GM23338 (cell line): ENCODE data around the gene ITPR2. TPM values are rescaled to one million over a fixed set of nuclear protein-coding genes. Genes with fewer than 3 reads are reported as not detected.

ENCODE experiments used
- ATAC-seq: fragments of 200-7000 bp; cut with Tn5 transposase; 3 replicates; pipeline ENCODE4 v1.9.1; 2020
- DNase-seq: peaks from one replicate; pipeline ENCODE4 v3.0.0-alpha.2; 2015; ENCODE audit warnings: low spot score
- H2AFZ ChIP-seq: fragments of 200-600 bp; sonication (generic); 2 replicates; pipeline ENCODE4 v1.8.0; 2016; ENCODE audit warnings: antibody characterized with exemption, mild to moderate bottlenecking, moderate library complexity
- H3F3A ChIP-seq: fragments of 200-600 bp; sonication (generic); replicated peaks from 2 replicates; pipeline ENCODE4 v1.8.0; 2017; ENCODE audit warnings: antibody characterized with exemption, mixed run types, low read depth
- H3K27ac ChIP-seq: fragments of 200-600 bp; sonication (generic); 2 replicates; pipeline ENCODE4 v1.6.1; 2016; ENCODE audit warnings: low read depth
- H3K27me3 ChIP-seq: fragments of 200-600 bp; sonication (generic); 2 replicates; pipeline ENCODE4 v1.8.0; 2016; ENCODE audit warnings: mild to moderate bottlenecking, mixed run types, moderate library complexity; ENCODE audit not compliant: insufficient read depth
- H3K36me3 ChIP-seq: fragments of 200-600 bp; sonication (generic); 2 replicates; pipeline ENCODE4 v1.8.0; 2016; ENCODE audit warnings: mild to moderate bottlenecking; ENCODE audit not compliant: insufficient read depth
- H3K4me1 ChIP-seq: fragments of 200-600 bp; sonication (generic); 2 replicates; pipeline ENCODE4 v1.8.0; 2016; ENCODE audit warnings: mild to moderate bottlenecking, moderate library complexity; ENCODE audit not compliant: insufficient read depth
- H3K4me2 ChIP-seq: fragments of 200-600 bp; sonication (generic); 2 replicates; pipeline ENCODE4 v1.7.1; 2017; ENCODE audit warnings: mixed run types
- H3K4me3 ChIP-seq: fragments of 200-600 bp; sonication (generic); 2 replicates; pipeline ENCODE4 v1.6.1; 2016; ENCODE audit warnings: mixed run types
- H3K79me2 ChIP-seq: fragments of 200-600 bp; sonication (generic); replicated peaks from 2 replicates; pipeline ENCODE4 v1.8.0; 2017; ENCODE audit warnings: mild to moderate bottlenecking; ENCODE audit not compliant: insufficient read depth
- H3K9me2 ChIP-seq: fragments of 200-600 bp; sonication (generic); 2 replicates; pipeline ENCODE4 v1.8.0; 2017; ENCODE audit not compliant: insufficient read depth
- H4K20me1 ChIP-seq: fragments of 200-600 bp; sonication (generic); replicated peaks from 2 replicates; pipeline ENCODE4 v1.8.0; 2017; ENCODE audit warnings: mild to moderate bottlenecking; ENCODE audit not compliant: insufficient read depth
- H3K27ac Mint-ChIP-seq: 2 replicates; pipeline ENCODE4 v1.8.0; 2020; ENCODE audit warnings: inconsistent platforms, mild to moderate bottlenecking, moderate library complexity, mixed read lengths
- H3K27me3 Mint-ChIP-seq: 3 replicates; pipeline ENCODE4 v1.8.0; 2022; ENCODE audit warnings: low read depth, mild to moderate bottlenecking, moderate library complexity, mixed read lengths, inconsistent platforms; ENCODE audit not compliant: insufficient read depth, poor library complexity
- H3K36me3 Mint-ChIP-seq: 3 replicates; pipeline ENCODE4 v1.8.0; 2021; ENCODE audit warnings: low read depth, mild to moderate bottlenecking, inconsistent platforms, moderate library complexity, mixed read lengths
- H3K4me1 Mint-ChIP-seq: 3 replicates; pipeline ENCODE4 v1.8.0; 2020; ENCODE audit warnings: mild to moderate bottlenecking, inconsistent platforms, mixed read lengths
- H3K4me3 Mint-ChIP-seq: 3 replicates; pipeline ENCODE4 v1.8.0; 2021; ENCODE audit warnings: moderate library complexity, mild to moderate bottlenecking, inconsistent platforms, mixed read lengths
- H3K9me3 Mint-ChIP-seq: 3 replicates; pipeline ENCODE4 v1.8.0; 2020; ENCODE audit warnings: moderate library complexity, mild to moderate bottlenecking, inconsistent platforms, mixed read lengths
- CREB1 ChIP-seq: fragments of 250-450 bp; sonication (Bioruptor Pico); IDR thresholded peaks from 2 replicates; pipeline ENCODE4 v1.5.0; 2020; ENCODE audit warnings: low read depth, mild to moderate bottlenecking, moderate library complexity
- EZH2 ChIP-seq: fragments of 200-600 bp; sonication (generic); IDR thresholded peaks from one replicate; pipeline ENCODE4 v1.8.0; 2017; ENCODE audit warnings: antibody characterized with exemption, mild to moderate bottlenecking, low read depth; ENCODE audit not compliant: unreplicated experiment
- EZH2phosphoT487 ChIP-seq: fragments of 200-600 bp; sonication (generic); IDR thresholded peaks from one replicate; pipeline ENCODE4 v1.8.1; 2018; ENCODE audit warnings: antibody characterized with exemption; ENCODE audit not compliant: unreplicated experiment
- JUNB ChIP-seq: IDR thresholded peaks from one replicate; pipeline ENCODE4 v1.6.1; 2016; ENCODE audit warnings: antibody characterized with exemption; ENCODE audit not compliant: unreplicated experiment
- NANOG ChIP-seq: IDR thresholded peaks from 2 replicates; pipeline ENCODE4 v1.6.1; 2016; ENCODE audit warnings: antibody characterized with exemption, borderline replicate concordance
- POLR2AphosphoS5 ChIP-seq: IDR thresholded peaks from 2 replicates; pipeline ENCODE4 v1.6.1; 2016; ENCODE audit warnings: antibody characterized with exemption, low read depth
- REST ChIP-seq: IDR thresholded peaks from one replicate; pipeline ENCODE4 v1.6.1; 2018; ENCODE audit warnings: antibody characterized with exemption; ENCODE audit not compliant: unreplicated experiment
- STAT1 ChIP-seq: IDR thresholded peaks from one replicate; pipeline ENCODE4 v1.6.1; 2016; ENCODE audit warnings: antibody characterized with exemption; ENCODE audit not compliant: unreplicated experiment
- ZNF114 ChIP-seq: fragments of 250-450 bp; sonication (Bioruptor Pico); IDR thresholded peaks from 2 replicates; pipeline ENCODE4 v1.5.0; 2020; ENCODE audit warnings: mild to moderate bottlenecking, moderate library complexity
- ZNF331 ChIP-seq: fragments of 250-450 bp; sonication (Bioruptor Pico); IDR thresholded peaks from 2 replicates; pipeline ENCODE4 v1.5.0; 2020; ENCODE audit warnings: low read depth, mild to moderate bottlenecking, moderate library complexity
- ZNF462 ChIP-seq: fragments of 250-450 bp; sonication (Bioruptor Pico); IDR thresholded peaks from 2 replicates; pipeline ENCODE4 v1.5.0; 2020; ENCODE audit warnings: mild to moderate bottlenecking, moderate library complexity
- polyA plus RNA-seq: library from polyadenylated mRNA; unstranded; fragments of >200 nt; fragmentation: Nextera tagmentation; extraction: Ambion mirVana; gene quantifications from 2 replicates; pipeline ENCODE4 v1.2.1, GENCODE V29; 2016
- total RNA-seq: library from RNA; depleted of rRNA; stranded (reverse); fragments of >200 nt; shearing (Covaris generic); gene quantifications from 2 replicates; pipeline ENCODE4 v1.2.3, GENCODE V29; 2014
- TF ChIP-seq, protein P1 (sequence below), 2 experiments: fragments of 200-600 bp in 1 of 2; sonication (generic) in 1 of 2; conservative IDR thresholded peaks; 2 replicates each; pipeline versions ENCODE4 v1.5.1 to v1.6.1; 2016 to 2017; ENCODE audit warnings: antibody characterized with exemption in 2 of 2, low read depth in 2 of 2, mild to moderate bottlenecking in 2 of 2, moderate library complexity in 1 of 2
- TF ChIP-seq, protein P2 (sequence below): IDR thresholded peaks from 2 replicates; pipeline ENCODE4 v1.6.1; 2016; ENCODE audit warnings: antibody characterized with exemption

The ITPR2 gene
- total and polyA plus RNA-seq, 2 experiments from 2014 or later: 44.5 to 65.2 TPM

GRCh38 chr12:26659930-26660329, 173.1 kb downstream of the ITPR2 start:
- H3K27ac ChIP-seq: no peak overlapping the region
- ATAC-seq: no peak
- Mint-ChIP-seq H3K27ac (no peak overlapping the region), H3K36me3 (peaks cover 58% of the 10 kb centered on the region), H3K27me3 (peaks cover 4% of the 10 kb centered on the region), H3K9me3 (no peaks in the 10 kb centered on the region), H3K4me1 (peaks cover 4% of the 10 kb centered on the region), H3K4me3 (no peak overlapping the region)
- H3K27me3 ChIP-seq: no peaks in the 10 kb centered on the region
- no peaks in the 10 kb centered on the region for H3F3A ChIP-seq
- H4K20me1 ChIP-seq: no peaks in the 10 kb centered on the region
- peaks cover 3% of the 10 kb centered on the region; the same call in 1 of the 2 replicates for H3K9me2 ChIP-seq
- TF ChIP-seq ZNF114 (CRISPR knock-in tag) (no peak), REST (no peak), EZH2phosphoT487 (no peak), CREB1 (CRISPR knock-in tag) (no peak), STAT1 (no peak), ZNF462 (CRISPR knock-in tag) (no peak), ZNF331 (CRISPR knock-in tag) (no peak), POLR2AphosphoS5 (no peak), EZH2 (no peak), NANOG (no peak), JUNB (no peak)
- TF ChIP-seq, protein P1, sequence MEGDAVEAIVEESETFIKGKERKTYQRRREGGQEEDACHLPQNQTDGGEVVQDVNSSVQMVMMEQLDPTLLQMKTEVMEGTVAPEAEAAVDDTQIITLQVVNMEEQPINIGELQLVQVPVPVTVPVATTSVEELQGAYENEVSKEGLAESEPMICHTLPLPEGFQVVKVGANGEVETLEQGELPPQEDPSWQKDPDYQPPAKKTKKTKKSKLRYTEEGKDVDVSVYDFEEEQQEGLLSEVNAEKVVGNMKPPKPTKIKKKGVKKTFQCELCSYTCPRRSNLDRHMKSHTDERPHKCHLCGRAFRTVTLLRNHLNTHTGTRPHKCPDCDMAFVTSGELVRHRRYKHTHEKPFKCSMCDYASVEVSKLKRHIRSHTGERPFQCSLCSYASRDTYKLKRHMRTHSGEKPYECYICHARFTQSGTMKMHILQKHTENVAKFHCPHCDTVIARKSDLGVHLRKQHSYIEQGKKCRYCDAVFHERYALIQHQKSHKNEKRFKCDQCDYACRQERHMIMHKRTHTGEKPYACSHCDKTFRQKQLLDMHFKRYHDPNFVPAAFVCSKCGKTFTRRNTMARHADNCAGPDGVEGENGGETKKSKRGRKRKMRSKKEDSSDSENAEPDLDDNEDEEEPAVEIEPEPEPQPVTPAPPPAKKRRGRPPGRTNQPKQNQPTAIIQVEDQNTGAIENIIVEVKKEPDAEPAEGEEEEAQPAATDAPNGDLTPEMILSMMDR (conservative IDR thresholded peaks at IDR 0.05; ENCODE audit: low read depth in 2 of 2): no peak
- TF ChIP-seq, protein P2, sequence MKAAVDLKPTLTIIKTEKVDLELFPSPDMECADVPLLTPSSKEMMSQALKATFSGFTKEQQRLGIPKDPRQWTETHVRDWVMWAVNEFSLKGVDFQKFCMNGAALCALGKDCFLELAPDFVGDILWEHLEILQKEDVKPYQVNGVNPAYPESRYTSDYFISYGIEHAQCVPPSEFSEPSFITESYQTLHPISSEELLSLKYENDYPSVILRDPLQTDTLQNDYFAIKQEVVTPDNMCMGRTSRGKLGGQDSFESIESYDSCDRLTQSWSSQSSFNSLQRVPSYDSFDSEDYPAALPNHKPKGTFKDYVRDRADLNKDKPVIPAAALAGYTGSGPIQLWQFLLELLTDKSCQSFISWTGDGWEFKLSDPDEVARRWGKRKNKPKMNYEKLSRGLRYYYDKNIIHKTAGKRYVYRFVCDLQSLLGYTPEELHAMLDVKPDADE: no peak
- no peak overlapping the region for H3K4me2 ChIP-seq
- no peak for DNase-seq
- no peak overlapping the region for H3K4me3 ChIP-seq
- H3K79me2 ChIP-seq: no peaks in the 10 kb centered on the region
- peaks cover 55% of the 10 kb centered on the region for H3K36me3 ChIP-seq
- peaks cover 9% of the 10 kb centered on the region for H3K4me1 ChIP-seq
- H2AFZ ChIP-seq: no peak overlapping the region
